Endodermal cell (in vitro differentiated cells): ENCODE measurements around the gene CLEC10A. TPM values are rescaled to one million over a fixed set of nuclear protein-coding genes. Genes with fewer than 3 reads are reported as not detected.

ENCODE experiments used
- DNase-seq: peaks from one replicate; pipeline ENCODE4 v3.0.0-alpha.2; 2017
- H3K27ac ChIP-seq: 2 replicates; pipeline ENCODE4 v1.5.1; 2013; ENCODE audit warnings: mild to moderate bottlenecking, low read depth, low read length, moderate library complexity
- H3K27me3 ChIP-seq: 2 replicates; pipeline ENCODE4 v1.6.1; 2013; ENCODE audit warnings: mild to moderate bottlenecking, low read length, moderate library complexity; ENCODE audit not compliant: insufficient read depth, control insufficient read depth, poor library complexity, severe bottlenecking
- H3K36me3 ChIP-seq: 2 replicates; pipeline ENCODE4 v1.7.0; 2013; ENCODE audit warnings: mild to moderate bottlenecking, low read length, moderate library complexity; ENCODE audit not compliant: control insufficient read depth, insufficient read depth
- H3K4me1 ChIP-seq: one replicate; pipeline ENCODE4 v1.7.0; 2013; ENCODE audit warnings: low read length; ENCODE audit not compliant: control insufficient read depth, insufficient read depth
- H3K4me3 ChIP-seq: 2 replicates; pipeline ENCODE4 v1.5.1; 2013; ENCODE audit warnings: mild to moderate bottlenecking, low read length, moderate library complexity
- H3K9ac ChIP-seq: 2 replicates; pipeline ENCODE4 v1.6.1; 2013; ENCODE audit warnings: mild to moderate bottlenecking, low read length, moderate library complexity; ENCODE audit not compliant: poor library complexity, severe bottlenecking; ENCODE audit errors: extremely low read depth
- H3K9me3 ChIP-seq: 2 replicates; pipeline ENCODE4 v1.6.1; 2013; ENCODE audit warnings: mild to moderate bottlenecking, low read length, moderate library complexity; ENCODE audit not compliant: control insufficient read depth
- H3K27ac Mint-ChIP-seq: 2 replicates; pipeline ENCODE4 v1.8.0; 2020; ENCODE audit warnings: mixed read lengths
- H3K27me3 Mint-ChIP-seq: 2 replicates; pipeline ENCODE4 v1.8.0; 2021; ENCODE audit warnings: mild to moderate bottlenecking, mixed read lengths; ENCODE audit not compliant: insufficient read depth
- H3K36me3 Mint-ChIP-seq: 2 replicates; pipeline ENCODE4 v1.8.0; 2020; ENCODE audit warnings: low read depth, mixed read lengths
- H3K4me1 Mint-ChIP-seq: 2 replicates; pipeline ENCODE4 v1.8.0; 2020; ENCODE audit warnings: mixed read lengths
- H3K4me3 Mint-ChIP-seq: 2 replicates; pipeline ENCODE4 v1.8.0; 2020; ENCODE audit warnings: mild to moderate bottlenecking, moderate library complexity, mixed read lengths
- H3K9me3 Mint-ChIP-seq: 2 replicates; pipeline ENCODE4 v1.8.0; 2020; ENCODE audit warnings: mild to moderate bottlenecking, mixed read lengths
- WGBS, 2 experiments: methylation state at CpG; one replicate each; pipeline versions ENCODE4 v1.1.5 to v1.1.7; 2013; ENCODE audit warnings: missing lambda C conversion rate in 2 of 2, mixed read lengths in 1 of 2; ENCODE audit not compliant: insufficient coverage in 1 of 2, insufficient read length in 1 of 2; 5-methylcytosine and 5-hydroxymethylcytosine counted together
- total RNA-seq, 2 donors: library from RNA; stranded (reverse); fragmentation: NEBNext Ultra II Directional in 1 of 2; extraction: Animal tissue kit (Norgen Biotek cat#: 25700) in 1 of 2; gene quantifications; 2 replicates in 1 of 2; 3 replicates in 1 of 2; pipeline ENCODE4 v1.2.1, GENCODE V29; 2021
- TF ChIP-seq, protein P1 (sequence below): fragments of 200-600 bp; sonication (generic); conservative IDR thresholded peaks from 2 replicates; pipeline ENCODE4 v1.5.0; 2021; ENCODE audit warnings: antibody characterized with exemption, mild to moderate bottlenecking

CLEC10A gene
- total RNA-seq, 2 donors from 2014 or later: not detected

DNA sequence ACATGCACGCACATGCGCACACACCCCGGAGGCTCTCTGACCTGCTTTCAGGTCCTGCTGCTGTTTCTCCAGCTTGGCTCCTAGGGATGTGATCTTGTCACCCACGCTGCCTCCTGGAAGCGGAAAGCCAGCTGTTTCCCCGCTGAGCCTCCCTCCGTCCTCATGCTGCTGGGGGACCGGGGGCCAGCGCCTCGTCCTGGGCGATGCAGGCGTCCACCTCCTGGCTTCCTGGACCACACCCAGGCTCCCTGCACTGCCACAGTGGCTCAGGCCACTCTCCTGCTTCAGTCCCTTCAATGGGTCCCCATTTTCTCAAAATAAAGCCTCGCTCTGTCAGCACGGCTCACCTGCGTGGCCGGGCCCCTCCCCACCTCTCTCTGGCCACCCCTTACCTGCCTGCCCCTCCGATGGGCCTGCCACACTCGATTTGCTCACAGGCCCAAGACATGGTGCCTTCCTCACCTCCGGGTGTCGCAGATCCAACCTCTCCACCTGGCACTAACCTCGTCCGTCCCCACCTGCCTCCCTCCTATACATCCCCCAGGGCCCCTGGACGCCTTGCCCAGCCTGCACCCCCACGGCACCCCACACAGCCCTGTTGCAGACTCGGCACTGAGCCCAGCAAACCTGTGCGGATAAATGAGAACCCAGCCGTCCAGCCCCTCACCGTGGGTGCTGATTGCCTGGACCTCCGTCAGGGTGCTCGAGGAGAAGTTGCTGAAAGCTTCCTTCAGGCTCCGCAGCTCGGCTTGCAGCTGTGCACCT is 27.9 kb upstream of the CLEC10A start:
- WGBS, 2 experiments: 91 to 95% methylated on average over 21 to 32 of the region's 32 CpGs
- H3K9me3 Mint-ChIP-seq: no peaks in the 10 kb centered on the region

DNA sequence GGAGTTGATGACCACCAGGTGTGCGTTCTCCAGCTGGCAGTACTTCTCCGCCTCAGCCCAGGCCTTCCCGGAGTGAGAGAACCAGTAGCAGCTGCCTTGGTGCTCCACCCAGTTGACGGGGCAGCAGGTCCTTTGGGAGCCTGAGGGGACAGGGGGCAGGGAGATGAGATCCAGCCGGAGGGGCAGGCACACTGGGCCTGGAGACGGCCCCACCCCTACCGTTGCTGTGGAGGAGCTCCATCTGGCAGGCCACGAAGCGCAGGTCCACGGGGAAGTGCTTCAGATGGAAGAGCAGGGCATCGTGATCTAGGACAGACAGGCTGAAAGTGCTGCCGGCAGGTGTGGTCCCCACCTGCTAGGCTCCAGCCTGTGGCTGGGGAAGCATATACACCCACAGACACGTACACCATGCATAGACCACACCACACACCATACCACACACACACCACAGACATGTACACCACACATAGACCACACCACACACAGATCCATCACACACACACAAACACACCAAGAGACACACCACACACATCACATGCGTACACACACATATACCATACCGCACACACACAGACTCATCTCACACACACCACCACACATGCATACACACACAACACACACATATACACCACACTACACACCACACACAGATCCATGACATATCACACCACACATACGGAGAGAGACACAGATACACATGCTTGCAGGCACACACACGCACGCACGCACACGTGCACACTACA is 27.1 kb upstream of the CLEC10A start:
- H3K27ac ChIP-seq: no peak overlapping the region
- Mint-ChIP-seq H3K27me3 (peaks cover 12% of the 10 kb centered on the region), H3K36me3 (no peaks in the 10 kb centered on the region), H3K4me1 (peaks cover 11% of the 10 kb centered on the region), H3K4me3 (no peak overlapping the region), H3K27ac (no peak overlapping the region), H3K9me3 (no peaks in the 10 kb centered on the region)
- 93 to 97% methylated on average over 14 to 20 of the region's 20 CpGs for WGBS, 2 experiments
- no peak overlapping the region for H3K9ac ChIP-seq
- no peak overlapping the region for H3K4me3 ChIP-seq
- TF ChIP-seq, protein P1, sequence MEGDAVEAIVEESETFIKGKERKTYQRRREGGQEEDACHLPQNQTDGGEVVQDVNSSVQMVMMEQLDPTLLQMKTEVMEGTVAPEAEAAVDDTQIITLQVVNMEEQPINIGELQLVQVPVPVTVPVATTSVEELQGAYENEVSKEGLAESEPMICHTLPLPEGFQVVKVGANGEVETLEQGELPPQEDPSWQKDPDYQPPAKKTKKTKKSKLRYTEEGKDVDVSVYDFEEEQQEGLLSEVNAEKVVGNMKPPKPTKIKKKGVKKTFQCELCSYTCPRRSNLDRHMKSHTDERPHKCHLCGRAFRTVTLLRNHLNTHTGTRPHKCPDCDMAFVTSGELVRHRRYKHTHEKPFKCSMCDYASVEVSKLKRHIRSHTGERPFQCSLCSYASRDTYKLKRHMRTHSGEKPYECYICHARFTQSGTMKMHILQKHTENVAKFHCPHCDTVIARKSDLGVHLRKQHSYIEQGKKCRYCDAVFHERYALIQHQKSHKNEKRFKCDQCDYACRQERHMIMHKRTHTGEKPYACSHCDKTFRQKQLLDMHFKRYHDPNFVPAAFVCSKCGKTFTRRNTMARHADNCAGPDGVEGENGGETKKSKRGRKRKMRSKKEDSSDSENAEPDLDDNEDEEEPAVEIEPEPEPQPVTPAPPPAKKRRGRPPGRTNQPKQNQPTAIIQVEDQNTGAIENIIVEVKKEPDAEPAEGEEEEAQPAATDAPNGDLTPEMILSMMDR: no peak
- no peaks in the 10 kb centered on the region for H3K36me3 ChIP-seq
- H3K27me3 ChIP-seq: no peaks in the 10 kb centered on the region
- H3K9me3 ChIP-seq: no peaks in the 10 kb centered on the region
- H3K4me1 ChIP-seq: no peaks in the 10 kb centered on the region
- DNase-seq: no peak

More for the DNA sequence above, 27.9 kb upstream of the CLEC10A start:
- Mint-ChIP-seq H3K27ac (no peak overlapping the region), H3K4me1 (peaks cover 11% of the 10 kb centered on the region), H3K27me3 (peaks cover 5% of the 10 kb centered on the region), H3K36me3 (no peaks in the 10 kb centered on the region), H3K4me3 (no peak overlapping the region)
- Histone ChIP-seq H3K9me3 (no peaks in the 10 kb centered on the region), H3K27ac (no peak overlapping the region), H3K4me3 (no peak overlapping the region), H3K4me1 (no peaks in the 10 kb centered on the region), H3K27me3 (no peaks in the 10 kb centered on the region), H3K9ac (no peak overlapping the region), H3K36me3 (no peaks in the 10 kb centered on the region)
- TF ChIP-seq, protein P1: no peak
- DNase-seq: no peak

DNA sequence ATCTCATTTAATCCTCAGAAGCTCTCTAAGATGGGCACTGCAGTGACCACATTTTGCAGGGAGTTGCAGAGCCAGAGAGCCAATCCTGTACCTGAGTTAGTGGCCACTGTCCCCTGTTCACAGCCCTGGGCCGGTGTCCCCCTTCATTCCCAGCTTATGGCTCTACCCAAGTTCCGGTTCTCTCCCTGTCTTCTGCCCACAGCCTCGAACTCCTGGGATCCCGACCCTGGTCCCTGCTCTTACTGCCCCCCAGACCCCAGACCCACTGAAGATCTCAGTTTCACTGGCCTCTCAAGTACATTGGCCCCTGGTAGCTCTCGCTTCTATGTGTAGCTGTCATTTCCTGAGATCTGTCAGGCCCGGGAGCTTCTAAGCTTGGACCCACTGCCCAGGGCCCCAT is 22.4 kb upstream of the CLEC10A start:
- H3K4me3 ChIP-seq: no peak overlapping the region
- Mint-ChIP-seq H3K4me1 (no peaks in the 10 kb centered on the region), H3K9me3 (peaks cover 2% of the 10 kb centered on the region), H3K27ac (no peak overlapping the region), H3K36me3 (no peaks in the 10 kb centered on the region), H3K4me3 (no peak overlapping the region), H3K27me3 (peaks cover 37% of the 10 kb centered on the region)
- no peaks in the 10 kb centered on the region for H3K4me1 ChIP-seq
- H3K36me3 ChIP-seq: no peaks in the 10 kb centered on the region
- TF ChIP-seq, protein P1: no peak
- H3K9me3 ChIP-seq: no peaks in the 10 kb centered on the region
- 87 to 88% methylated on average over 6 of the region's 6 CpGs for WGBS, 2 experiments
- no peak overlapping the region for H3K27ac ChIP-seq
- no peak for DNase-seq
- H3K27me3 ChIP-seq: no peaks in the 10 kb centered on the region
- H3K9ac ChIP-seq: no peak overlapping the region
